HUES64 (cell line): ENCODE measurements around the gene TAGLN2.

Experiments
- H3K27ac ChIP-seq: 2 replicates; pipeline ENCODE4 v1.7.0; 2013; ENCODE audit warnings: low read depth, low read length, inconsistent platforms
- H3K27me3 ChIP-seq: 2 replicates; pipeline ENCODE4 v1.6.1; 2013; ENCODE audit warnings: mild to moderate bottlenecking, low read length; ENCODE audit not compliant: insufficient read depth
- H3K36me3 ChIP-seq: 2 replicates; pipeline ENCODE4 v1.6.1; 2013; ENCODE audit warnings: mild to moderate bottlenecking, low read length; ENCODE audit not compliant: insufficient read depth
- H3K4me1 ChIP-seq: 2 replicates; pipeline ENCODE4 v1.6.1; 2013; ENCODE audit warnings: mild to moderate bottlenecking, low read length, moderate library complexity; ENCODE audit not compliant: insufficient read depth
- H3K4me3 ChIP-seq: 2 replicates; pipeline ENCODE4 v1.5.1; 2013; ENCODE audit warnings: mild to moderate bottlenecking, low read length, moderate library complexity
- H3K9ac ChIP-seq: 2 replicates; pipeline ENCODE4 v1.6.1; 2013; ENCODE audit warnings: mild to moderate bottlenecking, low read depth, low read length
- H3K9me3 ChIP-seq: 2 replicates; pipeline ENCODE4 v1.6.1; 2013; ENCODE audit warnings: low read depth, low read length; ENCODE audit not compliant: insufficient read depth
- WGBS: fragments of 150-250, 120-280 bp; methylation state at CpG from one replicate; pipeline ENCODE4 v1.1.7; 2013; ENCODE audit warnings: missing lambda C conversion rate; 5-methylcytosine and 5-hydroxymethylcytosine counted together

TAGLN2 gene

DNA sequence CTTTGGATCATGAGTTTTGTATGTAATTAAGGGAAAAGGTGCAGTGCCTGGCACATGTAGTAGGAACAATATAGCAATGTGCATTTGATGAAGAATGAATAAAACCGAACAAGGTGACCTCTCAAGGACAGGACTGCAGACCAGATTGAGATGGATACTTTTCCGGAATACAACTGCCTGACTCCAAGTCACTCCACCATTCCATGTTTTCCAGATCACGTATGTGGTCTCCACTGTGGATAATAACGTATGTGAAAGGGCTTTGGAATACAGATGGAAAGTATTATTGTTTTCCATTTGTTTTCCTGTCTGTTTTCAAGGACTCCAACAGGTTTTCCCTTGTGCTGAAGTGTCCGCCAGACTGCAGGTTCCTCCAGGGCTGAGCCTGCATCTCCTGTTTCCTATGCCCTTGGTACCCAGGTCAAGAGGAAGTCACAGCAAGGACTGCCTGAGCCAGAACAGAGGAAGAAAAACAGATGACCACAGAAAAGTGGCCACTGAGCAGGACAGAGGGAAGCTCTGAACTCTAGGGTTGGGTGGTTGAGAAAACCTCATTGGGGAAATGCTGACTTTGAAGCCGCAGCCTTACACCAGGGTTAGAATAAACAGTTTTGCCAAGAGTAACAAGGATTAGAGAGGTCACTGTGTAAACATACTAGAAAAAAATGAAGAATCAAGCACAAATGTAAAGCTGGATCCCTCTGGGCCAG, 29.3 kb downstream of the TAGLN2 start:
- no peaks in the 10 kb centered on the region for H3K9me3 ChIP-seq
- no peak overlapping the region for H3K9ac ChIP-seq
- H3K4me1 ChIP-seq, result peaks cover 9% of the 10 kb centered on the region
- no peak overlapping the region for H3K27ac ChIP-seq
- no peaks in the 10 kb centered on the region for H3K36me3 ChIP-seq
- no peak overlapping the region for H3K4me3 ChIP-seq
- 81% methylated on average over 6 of the region's 6 CpGs for WGBS
- peaks cover 8% of the 10 kb centered on the region for H3K27me3 ChIP-seq

DNA sequence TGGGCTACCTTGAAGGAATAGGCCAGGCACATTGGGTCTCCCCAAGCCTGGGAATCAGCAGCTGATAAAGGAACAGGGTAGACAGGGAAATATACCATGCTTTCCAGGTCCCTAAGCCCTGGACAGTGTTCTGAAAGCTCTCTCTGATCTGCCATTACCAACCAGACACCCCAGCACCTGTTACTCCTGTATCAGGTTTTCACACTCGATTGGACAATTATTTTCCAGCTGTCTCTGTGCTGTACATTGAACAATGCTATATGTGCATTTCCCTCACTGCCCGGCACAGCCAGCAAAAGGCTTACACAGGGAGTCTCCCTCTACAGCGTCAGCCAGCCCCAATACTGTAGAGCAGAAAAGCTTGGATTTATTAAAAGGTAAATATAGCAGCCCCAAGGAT, 30.0 kb downstream of the TAGLN2 start:
- H3K9me3 ChIP-seq, result no peaks in the 10 kb centered on the region
- H3K27ac ChIP-seq, result no peak overlapping the region
- H3K9ac ChIP-seq, result no peak overlapping the region
- H3K36me3 ChIP-seq, result no peaks in the 10 kb centered on the region
- peaks cover under 1% of the 10 kb centered on the region; the same call in 1 of the 2 replicates for H3K27me3 ChIP-seq
- 96% methylated on average over 3 of the region's 3 CpGs for whole genome bisulfite sequencing
- H3K4me3 ChIP-seq, result no peak overlapping the region
- peaks cover 2% of the 10 kb centered on the region for H3K4me1 ChIP-seq

DNA sequence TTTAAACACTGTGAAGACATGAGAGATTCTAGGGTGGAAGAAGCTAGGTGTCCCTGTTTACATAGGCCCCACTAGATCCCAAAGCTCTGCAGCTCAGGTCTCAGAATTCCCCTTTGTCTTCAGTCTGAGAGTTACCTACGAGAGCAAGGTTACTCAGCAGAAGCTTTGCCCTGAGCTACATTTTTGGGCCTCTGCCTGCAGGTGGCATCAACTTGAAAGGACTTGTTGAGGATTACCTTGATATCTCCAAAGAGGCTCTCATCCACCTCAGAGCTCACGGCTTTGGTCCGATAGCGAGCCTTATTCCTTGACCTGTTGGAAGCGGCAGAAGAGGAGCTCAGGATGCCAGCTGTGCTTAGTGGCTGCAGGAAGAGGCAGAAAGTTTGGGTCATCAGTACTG, 32.4 kb downstream of the TAGLN2 start:
- H3K4me1 ChIP-seq, result peaks cover 4% of the 10 kb centered on the region; the same call in 1 of the 2 replicates
- WGBS, result 78% methylated on average over 5 of the region's 5 CpGs
- no peak overlapping the region for H3K27ac ChIP-seq
- H3K4me3 ChIP-seq, result no peak overlapping the region
- no peak overlapping the region for H3K9ac ChIP-seq
- no peaks in the 10 kb centered on the region for H3K36me3 ChIP-seq
- no peaks in the 10 kb centered on the region for H3K27me3 ChIP-seq
- no peaks in the 10 kb centered on the region for H3K9me3 ChIP-seq

DNA sequence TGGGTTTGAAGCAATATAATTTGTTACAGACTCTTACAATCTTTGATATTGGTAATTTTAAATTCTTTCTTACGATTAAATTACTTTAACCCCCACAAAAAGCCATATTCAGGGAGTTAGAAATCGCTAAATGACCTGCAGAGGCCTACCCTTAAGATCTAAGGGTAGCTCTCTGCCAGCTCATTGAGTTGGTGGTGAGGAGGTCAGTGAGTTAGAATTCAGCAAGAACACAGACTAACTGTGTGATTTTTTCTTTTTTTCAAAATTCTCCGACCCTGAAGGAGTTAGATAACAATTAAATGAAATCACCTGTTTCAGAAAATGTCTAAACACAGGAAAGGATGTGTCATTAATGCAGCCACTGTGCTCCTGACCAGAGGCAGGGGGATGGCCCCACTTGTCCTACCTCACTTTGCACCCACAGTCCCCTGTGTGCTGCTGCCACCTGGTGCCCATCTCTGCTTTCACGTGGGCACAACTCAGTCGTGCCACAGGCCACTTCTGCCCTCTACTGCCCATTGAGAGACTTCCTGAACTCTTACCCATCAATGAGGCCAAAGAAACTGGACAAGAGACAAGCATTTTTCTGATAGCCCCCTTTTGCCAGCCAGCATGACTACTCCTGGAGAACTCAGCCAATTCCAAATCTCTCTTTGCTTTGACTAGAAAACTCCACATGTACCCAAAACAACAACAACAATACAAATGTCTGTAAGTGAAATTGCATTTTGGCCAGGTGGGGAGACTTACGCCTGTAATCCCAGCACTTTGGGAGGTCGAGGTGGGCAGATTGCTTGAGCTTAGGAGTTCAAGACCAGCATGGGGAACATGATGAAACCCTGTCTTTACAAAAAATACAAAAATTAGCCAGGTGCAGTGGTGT, 33.8 kb downstream of the TAGLN2 start:
- WGBS, result 56% methylated on average over 5 of the region's 7 CpGs
- no peak overlapping the region for H3K27ac ChIP-seq
- H3K9ac ChIP-seq, result no peak overlapping the region

DNA sequence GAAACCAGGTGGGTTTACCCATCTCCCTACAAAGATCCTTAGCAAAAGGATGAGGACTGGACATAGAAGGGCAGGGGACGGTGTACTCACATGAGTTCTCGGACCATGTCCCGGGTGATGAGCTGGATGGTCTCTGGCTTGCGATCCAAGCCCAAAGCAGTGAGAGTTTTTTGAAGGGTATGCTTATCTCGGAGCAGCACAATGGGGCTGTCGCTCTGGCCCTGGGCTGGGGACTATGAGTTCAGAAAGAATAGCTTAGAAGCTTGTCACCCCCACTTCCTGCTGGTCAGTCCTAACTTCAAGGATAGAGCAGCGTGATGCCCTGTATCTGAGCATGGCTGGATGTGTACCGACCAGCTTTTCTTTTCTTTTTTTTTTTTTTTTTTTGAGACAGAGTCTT, 34.9 kb downstream of the TAGLN2 start:
- Histone ChIP-seq H3K36me3 (no peaks in the 10 kb centered on the region), H3K4me1 (peaks cover 4% of the 10 kb centered on the region; the same call in 1 of the 2 replicates), H3K9me3 (no peaks in the 10 kb centered on the region), H3K9ac (no peak overlapping the region), H3K27me3 (no peaks in the 10 kb centered on the region), H3K27ac (no peak overlapping the region), H3K4me3 (no peak overlapping the region)
- 93% methylated on average over 8 of the region's 8 CpGs for WGBS

More for the DNA sequence above, 33.8 kb downstream of the TAGLN2 start:
- no peaks in the 10 kb centered on the region for H3K9me3 ChIP-seq
- H3K4me3 ChIP-seq, result no peak overlapping the region
- H3K4me1 ChIP-seq, result peaks cover 4% of the 10 kb centered on the region; the same call in 1 of the 2 replicates
- no peaks in the 10 kb centered on the region for H3K27me3 ChIP-seq
- H3K36me3 ChIP-seq, result no peaks in the 10 kb centered on the region

DNA sequence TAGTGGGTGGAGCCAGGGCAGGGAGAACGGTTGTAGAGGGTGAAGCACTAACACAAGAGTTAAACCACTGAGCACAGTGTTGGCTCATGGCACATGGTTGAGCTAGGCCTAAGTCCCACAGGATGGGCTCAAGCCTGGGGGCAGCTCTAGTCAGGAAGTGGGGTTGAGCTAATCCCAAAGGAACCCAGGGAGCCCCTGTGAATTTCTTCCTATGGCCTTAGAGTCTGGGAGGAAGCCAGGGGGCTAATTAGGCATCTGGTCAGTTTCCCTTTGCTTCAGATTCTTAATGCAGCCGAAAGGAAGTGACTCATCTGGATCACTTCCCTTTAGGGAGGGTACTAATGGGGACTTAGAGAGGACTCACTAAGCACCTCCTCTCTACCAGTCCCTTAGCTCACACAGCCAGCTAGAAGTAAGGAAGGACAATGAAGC, 35.5 kb downstream of the TAGLN2 start:
- H3K4me1 ChIP-seq, result peaks cover 4% of the 10 kb centered on the region; the same call in 1 of the 2 replicates
- no peak overlapping the region for H3K9ac ChIP-seq
- no peaks in the 10 kb centered on the region for H3K36me3 ChIP-seq
- H3K4me3 ChIP-seq, result no peak overlapping the region
- no peaks in the 10 kb centered on the region for H3K9me3 ChIP-seq
- no peak overlapping the region for H3K27ac ChIP-seq
- WGBS, result 76% methylated on average over 2 of the region's 2 CpGs
- no peaks in the 10 kb centered on the region for H3K27me3 ChIP-seq

DNA sequence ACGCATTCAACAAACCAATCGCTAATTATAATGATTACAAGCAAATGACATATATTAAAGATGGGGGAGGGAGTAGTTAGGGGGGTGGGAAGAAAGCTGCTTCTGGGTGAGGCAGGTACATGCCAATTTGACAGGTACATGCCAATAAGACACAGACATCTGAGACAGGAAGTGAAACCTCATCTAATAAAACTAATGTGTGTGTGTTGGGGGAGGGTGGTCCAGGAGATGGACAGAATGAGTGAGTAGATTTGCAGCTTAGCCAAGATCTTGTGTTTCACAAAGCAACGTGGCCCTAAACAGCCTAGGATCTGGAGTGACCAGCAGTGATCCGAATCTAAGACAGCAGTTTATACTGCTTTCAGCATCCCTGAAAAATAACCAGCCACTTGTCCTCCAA, 36.1 kb downstream of the TAGLN2 start:
- Histone ChIP-seq H3K9me3 (no peaks in the 10 kb centered on the region), H3K36me3 (no peaks in the 10 kb centered on the region), H3K27me3 (no peaks in the 10 kb centered on the region), H3K9ac (no peak overlapping the region), H3K4me1 (peaks cover 4% of the 10 kb centered on the region; the same call in 1 of the 2 replicates), H3K27ac (no peak overlapping the region), H3K4me3 (no peak overlapping the region)
- 91% methylated on average over 2 of the region's 4 CpGs for WGBS

DNA sequence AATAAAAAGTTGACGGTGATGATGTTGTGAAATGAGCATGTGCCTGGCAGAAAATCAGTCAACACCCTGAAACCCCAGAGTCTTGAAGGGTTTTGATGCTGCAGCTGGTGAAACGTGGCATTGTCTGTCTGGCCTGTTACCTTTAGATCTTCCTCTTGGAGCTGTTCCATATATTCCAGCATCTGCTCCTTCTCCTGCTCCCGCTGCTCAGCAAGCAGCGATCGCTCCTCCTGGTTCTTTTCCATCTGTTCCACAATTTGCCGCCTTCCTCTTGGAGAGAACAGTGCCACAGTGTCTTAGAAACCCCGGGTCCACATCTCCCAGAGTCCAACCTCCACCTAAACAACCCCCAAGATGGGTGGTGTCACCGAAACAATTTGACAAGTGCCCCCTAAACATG, 41.0 kb downstream of the TAGLN2 start:
- no peak overlapping the region for H3K27ac ChIP-seq
- no peaks in the 10 kb centered on the region for H3K27me3 ChIP-seq
- H3K36me3 ChIP-seq, result no peaks in the 10 kb centered on the region
- H3K4me3 ChIP-seq, result no peak overlapping the region
- H3K4me1 ChIP-seq, result peaks cover 6% of the 10 kb centered on the region; the same call in 1 of the 2 replicates
- no peak overlapping the region for H3K9ac ChIP-seq
- 83% methylated on average over 8 of the region's 8 CpGs for WGBS
- H3K9me3 ChIP-seq, result no peaks in the 10 kb centered on the region

DNA sequence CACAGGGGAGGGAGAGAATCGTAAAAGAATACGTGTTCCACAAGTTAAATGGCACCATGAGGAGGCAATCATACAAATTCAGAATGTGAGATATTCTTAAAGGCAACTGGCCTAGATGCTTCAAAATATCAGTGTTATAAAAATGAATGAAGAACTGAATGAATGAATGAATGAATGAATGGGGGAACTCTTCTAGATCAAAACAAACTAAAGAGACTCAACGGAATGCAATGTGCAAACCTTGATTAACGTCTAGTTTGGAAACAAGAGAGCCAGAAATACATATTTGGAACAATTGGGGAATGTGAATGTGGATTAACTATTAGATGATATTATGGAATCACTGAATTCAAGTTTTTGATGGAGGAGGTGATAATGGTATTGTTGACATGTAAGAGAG, 42.2 kb downstream of the TAGLN2 start:
- Histone ChIP-seq H3K36me3 (no peaks in the 10 kb centered on the region), H3K9ac (no peak overlapping the region), H3K4me1 (peaks cover 6% of the 10 kb centered on the region; the same call in 1 of the 2 replicates), H3K27me3 (no peaks in the 10 kb centered on the region), H3K4me3 (no peak overlapping the region), H3K9me3 (no peaks in the 10 kb centered on the region), H3K27ac (no peak overlapping the region)
- 95% methylated on average over 4 of the region's 4 CpGs for WGBS

DNA sequence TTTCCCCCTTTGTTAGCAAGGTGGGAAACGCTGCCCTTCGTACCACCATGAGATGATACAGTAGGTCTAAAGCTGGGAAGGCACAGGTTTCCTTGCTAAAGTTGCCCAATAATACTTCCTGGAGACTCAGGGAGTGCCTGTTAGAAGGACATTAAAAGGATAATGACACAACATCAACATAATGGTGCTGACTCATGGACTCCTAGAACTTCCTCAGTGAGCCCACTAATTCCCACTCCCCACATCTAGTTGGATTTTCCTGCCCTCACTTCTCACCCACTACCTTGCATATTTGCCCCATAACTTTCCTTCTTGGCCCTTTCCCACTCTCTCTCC, 42.8 kb downstream of the TAGLN2 start:
- 86% methylated on average over 2 of the region's 2 CpGs for WGBS
- H3K9ac ChIP-seq, result no peak overlapping the region
- H3K27ac ChIP-seq, result no peak overlapping the region
- peaks cover 6% of the 10 kb centered on the region; the same call in 1 of the 2 replicates for H3K4me1 ChIP-seq
- no peaks in the 10 kb centered on the region for H3K36me3 ChIP-seq
- H3K4me3 ChIP-seq, result no peak overlapping the region
- H3K9me3 ChIP-seq, result no peaks in the 10 kb centered on the region
- H3K27me3 ChIP-seq, result no peaks in the 10 kb centered on the region
